NCI-H2196 treated with DMSO at 0.1 percent for 48 hours (cell line): ENCODE measurements around the gene DOCK2.
"Not testable (repeated sequence)": the region's sequence is repeated elsewhere in the genome, so short reads cannot be mapped to it uniquely, and the experiment has no call there.

Source experiments
- DNase-seq: peaks from one replicate; lab custom pipeline; 2025; ENCODE audit not compliant: unreplicated experiment; lab: John Stamatoyannopoulos, UW

DOCK2 gene

DNA sequence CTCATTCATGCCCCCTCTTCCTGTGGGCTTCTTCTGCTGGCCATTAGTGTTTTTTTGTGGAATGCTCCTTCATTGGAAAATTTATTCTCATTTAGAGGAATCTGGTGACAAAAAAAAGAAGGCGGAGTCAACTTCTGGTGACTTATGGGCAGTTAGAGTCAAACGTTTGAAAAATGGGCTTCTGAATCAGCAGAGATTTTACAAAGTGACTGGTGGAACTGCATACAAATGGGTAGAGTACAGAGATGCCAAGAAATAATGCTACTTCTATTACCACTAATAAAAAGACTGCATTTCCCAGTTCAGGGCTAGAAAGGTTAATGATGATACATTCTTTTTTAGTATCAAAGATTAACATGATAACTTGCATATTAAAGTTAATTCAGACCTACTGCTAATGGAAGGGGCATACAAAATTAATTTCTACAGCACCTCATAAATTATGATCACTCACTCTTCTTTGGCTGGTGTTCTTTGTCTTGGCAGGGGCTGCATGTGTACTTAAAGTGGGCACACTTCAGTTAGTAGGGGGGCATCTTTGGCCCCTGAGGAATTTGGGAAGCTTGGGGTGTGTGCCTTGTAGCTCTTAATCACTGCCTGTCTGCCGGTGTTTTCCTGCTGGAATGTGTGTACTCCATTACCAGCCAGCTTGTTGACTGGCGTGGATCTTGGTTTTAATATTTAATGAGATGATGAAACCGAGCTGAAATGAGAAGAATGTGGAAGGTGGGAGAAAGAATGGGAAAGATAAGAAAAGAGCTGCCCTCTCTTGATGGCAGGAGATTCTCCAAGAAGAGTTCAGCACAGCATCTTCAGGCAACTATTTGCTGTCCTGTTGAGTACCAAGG, 148.9 kb downstream of the DOCK2 start:
- no peak for DNase-seq

- DNase-seq: no peak
Observed at GRCh38 chr5:169788168-169788567, 151.1 kb downstream of the DOCK2 start.

DNA sequence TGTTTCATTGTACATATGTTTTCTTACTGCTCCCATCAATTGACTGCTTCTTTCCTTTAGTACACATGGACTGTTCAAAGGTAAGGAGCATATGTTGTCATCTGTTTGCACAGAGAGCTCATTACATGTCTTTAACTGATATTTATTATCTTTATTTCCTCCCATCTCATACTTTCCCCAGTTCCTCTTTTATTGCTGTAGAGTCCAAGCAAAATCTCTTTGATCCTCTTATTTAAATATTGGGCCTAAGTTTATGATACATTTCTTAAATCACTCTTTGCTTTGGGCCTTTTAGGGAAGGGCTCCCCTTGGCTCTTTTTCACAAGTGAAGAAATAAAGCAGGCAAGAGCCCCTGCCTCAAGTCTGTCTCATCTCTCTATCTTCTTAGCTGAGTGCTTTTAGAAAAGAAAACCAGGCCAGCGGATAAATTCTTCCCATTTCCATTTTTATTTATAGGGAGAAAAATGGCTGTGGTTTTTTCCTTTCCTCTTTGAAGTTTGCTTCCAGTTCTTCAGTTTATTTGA, 152.4 kb downstream of the DOCK2 start:
- no peak for DNase-seq

GRCh38 chr5:169791251-169791650, 154.2 kb downstream of the DOCK2 start:
- no peak for DNase-seq

DNA sequence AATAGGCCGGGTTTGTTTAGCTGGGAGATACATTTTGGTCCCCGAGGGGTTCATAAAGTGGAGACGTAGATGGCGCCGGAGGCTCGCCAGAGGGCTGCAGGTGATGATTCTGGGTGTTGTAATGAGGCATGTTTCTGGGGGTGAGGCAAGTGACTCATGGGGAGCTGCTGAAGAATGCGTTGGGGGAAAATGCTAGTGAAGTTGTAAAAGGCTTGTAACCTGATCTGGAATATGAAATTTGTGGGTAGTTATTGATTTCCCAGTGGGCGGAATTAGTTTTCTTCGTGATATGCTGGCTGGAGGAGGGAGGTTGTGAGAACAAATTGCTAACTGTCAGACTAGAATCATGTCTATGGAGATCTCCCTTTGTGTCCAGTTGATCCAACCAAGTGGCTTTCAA, 158.3 kb downstream of the DOCK2 start:
- no peak for DNase-seq

GRCh38 chr5:169796731-169797130, 159.7 kb downstream of the DOCK2 start:
- no peak for DNase-seq

GRCh38 chr5:169797577-169797976, 160.5 kb downstream of the DOCK2 start:
- DNase-seq: no peak

DNA sequence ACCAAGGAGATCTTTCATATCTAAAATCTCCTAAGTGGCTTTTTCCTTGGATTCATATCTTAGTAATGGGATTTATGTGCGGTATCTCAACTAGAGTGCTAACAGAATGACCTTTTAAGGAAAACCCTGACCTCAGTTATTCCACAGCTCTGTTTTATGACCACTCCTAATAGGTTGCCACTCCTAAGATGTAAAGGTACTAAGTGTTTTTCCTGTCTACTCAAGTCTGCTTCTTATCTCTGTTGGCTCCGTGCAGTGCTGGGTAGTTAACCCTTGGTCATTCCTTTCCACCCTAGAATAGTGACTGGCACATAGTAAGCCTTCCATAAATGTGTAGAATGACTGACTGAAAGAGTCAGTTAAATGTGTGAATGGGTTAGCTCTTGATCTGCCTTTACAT, 161.4 kb downstream of the DOCK2 start:
- DNase-seq: no peak

DNA sequence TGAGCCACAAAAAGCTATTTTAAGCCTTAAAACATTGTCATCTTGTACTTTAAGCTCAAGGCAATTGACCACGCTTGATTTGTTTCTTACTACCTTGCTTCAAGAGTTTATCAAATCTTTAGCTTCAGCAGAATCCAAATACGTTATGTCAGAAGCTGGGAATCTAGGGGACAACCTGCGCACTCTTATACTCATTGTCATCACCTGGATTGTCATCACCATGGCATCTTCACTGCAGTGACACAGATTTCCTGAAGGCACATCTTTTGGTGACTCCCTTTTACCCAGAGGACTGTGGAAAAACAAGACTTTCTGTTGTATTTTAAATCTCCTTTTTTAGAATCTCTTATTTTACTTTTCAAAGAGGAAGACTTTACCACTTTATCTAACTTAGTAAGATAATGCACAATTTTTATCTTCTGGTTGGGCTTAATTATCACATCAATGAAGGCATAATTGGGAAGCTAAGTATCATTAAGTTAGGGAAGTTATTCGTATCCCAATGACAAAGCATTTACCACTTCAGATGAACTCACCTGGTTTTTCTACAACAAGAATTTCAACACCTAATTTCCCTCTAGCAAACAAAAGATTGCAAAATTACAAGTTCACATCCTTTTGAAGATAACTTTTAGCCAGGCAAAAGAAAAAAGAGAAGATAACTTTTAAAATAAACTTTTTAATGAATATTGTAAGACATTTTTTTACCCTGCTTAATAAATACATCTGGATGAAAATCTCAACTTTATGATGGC, 162.0 kb downstream of the DOCK2 start:
- DNase-seq: no peak

- no peak for DNase-seq
Observed at GRCh38 chr5:169801324-169801777, 164.3 kb downstream of the DOCK2 start.

- no peak for DNase-seq
Observed at GRCh38 chr5:169801781-169802180, 164.7 kb downstream of the DOCK2 start.

- no peak for DNase-seq
Observed at GRCh38 chr5:169803077-169803981, 166.3 kb downstream of the DOCK2 start.

DNA sequence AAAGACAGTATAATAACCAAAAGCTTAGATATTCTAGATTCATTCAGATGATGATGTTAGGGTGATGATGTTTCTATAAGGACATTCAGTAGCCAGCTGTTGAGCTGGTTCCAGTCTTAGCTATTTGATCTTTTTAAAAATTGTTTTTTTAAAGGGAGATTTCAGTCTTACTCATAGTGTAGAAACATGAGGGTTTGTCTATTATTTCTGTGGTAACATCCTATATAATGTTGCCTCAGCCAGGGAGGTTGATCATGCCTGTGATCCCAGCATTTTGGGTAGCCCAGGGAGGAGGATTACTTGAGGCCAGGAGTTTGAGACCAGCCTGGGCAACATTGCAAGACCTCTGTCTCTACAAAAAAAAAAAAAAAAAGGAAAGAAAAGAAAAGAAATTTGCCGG, 167.8 kb downstream of the DOCK2 start:
- no peak for DNase-seq

DNA sequence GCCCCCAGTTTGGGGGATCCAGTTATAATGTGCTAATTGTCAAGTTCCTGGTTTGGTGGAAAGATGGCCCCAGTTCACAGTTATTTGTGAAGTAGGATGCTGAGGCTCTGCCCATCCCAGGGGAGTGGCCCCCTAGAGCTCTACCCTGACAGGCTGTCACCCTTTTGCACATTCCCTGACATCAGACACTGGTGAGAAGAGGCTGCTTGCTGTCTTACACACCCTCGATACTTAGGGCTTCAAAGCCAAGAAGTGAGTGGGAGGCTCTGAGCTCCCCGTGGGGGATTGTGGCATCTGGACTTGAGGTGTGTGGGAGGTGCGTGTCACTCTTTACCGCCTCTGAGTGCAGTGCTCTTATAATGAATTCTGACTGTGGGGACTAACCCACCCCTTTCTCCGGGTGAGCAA, 168.5 kb downstream of the DOCK2 start:
- no peak for DNase-seq

DNA sequence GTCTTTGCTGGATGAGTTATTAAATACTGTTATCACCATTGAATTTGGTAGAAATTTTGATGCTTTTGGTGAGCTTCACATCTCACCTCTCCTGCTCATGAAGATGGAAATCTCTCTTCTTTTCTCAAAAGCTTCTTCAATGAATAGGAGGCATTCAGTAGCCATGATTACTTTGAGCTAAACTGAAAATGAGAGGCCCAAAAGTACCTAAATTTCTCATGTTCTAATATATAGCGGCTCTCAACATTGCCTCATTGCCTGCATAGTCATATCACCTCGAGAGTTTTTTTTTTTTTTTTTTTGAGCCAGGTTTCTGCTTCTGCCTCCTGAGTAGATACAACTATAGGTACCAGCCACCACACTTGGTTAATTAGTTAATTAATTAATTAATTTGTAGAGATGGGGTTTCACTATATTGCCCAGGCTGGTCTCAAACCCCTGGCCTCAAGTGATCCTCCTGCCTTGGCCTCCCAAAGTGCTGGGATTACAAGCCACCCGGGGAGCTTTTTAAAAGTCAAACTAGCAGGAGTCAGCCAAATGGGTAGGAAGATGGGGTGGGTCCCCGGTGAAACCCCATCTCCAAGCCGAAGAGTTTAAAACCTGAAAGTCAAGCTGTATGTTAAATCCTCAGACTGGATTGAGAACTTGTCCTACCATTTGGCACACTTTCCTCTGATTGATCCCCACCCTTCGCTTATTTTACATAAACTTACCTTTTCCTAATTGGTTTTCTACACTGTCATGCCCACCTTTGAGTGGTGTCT, 169.0 kb downstream of the DOCK2 start:
- no peak for DNase-seq

DNA sequence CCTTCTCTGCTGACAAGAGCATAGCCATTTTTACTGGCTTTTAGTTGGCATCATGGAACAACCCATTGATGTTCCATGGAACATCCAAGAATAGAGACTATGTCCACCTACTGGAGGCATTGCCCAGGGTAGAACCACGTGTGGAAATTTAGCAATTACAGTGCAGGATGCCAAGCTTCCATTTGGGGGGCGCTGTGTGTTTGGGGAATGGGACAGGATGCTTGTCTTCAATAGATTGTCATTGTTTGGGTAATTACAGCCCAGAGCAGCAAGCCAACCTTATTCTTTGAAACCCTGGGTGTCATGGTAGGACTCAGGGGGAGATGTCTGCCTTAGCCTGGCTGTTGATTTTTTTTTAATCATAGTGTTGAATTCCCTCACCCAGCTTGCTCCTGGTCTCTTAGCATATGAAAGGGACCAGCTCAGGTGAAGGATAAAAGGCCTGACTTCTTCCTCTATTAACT, 171.1 kb downstream of the DOCK2 start:
- no peak for DNase-seq

- DNase-seq: not testable (repeated sequence)
Observed at GRCh38 chr5:169808880-169809279, 171.8 kb downstream of the DOCK2 start.

GRCh38 chr5:169809281-169809680, 172.2 kb downstream of the DOCK2 start:
- DNase-seq: no peak

- no peak for DNase-seq
Observed at GRCh38 chr5:169810524-169810923, 173.4 kb downstream of the DOCK2 start.

GRCh38 chr5:169811023-169811422, 173.9 kb downstream of the DOCK2 start:
- DNase-seq: no peak
